AG09309 (cell line): ENCODE results near the gene VPS54.
"Not testable (repeated sequence)": the region's sequence is repeated elsewhere in the genome, so short reads cannot be mapped to it uniquely, and the experiment has no call there.

Experiments used
- DNase-seq: peaks from one replicate; pipeline ENCODE4 v3.0.0-alpha.2; 2010; ENCODE audit warnings: low read depth
- H3K4me3 ChIP-seq: 2 replicates; pipeline ENCODE4 v1.5.1; 2011; ENCODE audit warnings: mild to moderate bottlenecking, low read depth, low read length, moderate library complexity; ENCODE audit not compliant: control insufficient read depth
- TF ChIP-seq, protein P1 (sequence below): IDR thresholded peaks from 2 replicates; pipeline ENCODE4 v1.5.1; 2011; ENCODE audit warnings: mild to moderate bottlenecking, low read depth, low read length, inconsistent platforms; ENCODE audit not compliant: insufficient read depth, control insufficient read depth; ENCODE audit errors: missing control alignments

The VPS54 gene

DNA sequence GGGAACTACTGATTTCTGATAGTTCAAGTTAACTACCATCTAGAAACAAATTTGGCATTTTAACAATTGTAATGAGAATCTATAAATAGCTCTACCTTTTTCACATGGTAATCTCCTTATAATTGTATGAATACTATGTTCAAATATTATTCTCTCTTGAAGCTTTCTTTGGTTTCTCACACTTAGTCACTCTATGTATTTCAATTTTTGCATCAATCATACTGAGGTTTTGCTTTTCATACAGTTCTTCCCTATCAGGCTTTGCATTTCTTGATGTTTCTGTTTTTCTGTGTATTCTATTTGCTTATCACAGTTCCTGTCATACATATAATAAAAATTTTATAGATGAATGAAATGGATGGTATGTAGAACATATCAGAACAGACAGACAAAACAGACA lies 16.0 kb downstream of the VPS54 start:
- H3K4me3 ChIP-seq, result no peak overlapping the region
- TF ChIP-seq, protein P1, sequence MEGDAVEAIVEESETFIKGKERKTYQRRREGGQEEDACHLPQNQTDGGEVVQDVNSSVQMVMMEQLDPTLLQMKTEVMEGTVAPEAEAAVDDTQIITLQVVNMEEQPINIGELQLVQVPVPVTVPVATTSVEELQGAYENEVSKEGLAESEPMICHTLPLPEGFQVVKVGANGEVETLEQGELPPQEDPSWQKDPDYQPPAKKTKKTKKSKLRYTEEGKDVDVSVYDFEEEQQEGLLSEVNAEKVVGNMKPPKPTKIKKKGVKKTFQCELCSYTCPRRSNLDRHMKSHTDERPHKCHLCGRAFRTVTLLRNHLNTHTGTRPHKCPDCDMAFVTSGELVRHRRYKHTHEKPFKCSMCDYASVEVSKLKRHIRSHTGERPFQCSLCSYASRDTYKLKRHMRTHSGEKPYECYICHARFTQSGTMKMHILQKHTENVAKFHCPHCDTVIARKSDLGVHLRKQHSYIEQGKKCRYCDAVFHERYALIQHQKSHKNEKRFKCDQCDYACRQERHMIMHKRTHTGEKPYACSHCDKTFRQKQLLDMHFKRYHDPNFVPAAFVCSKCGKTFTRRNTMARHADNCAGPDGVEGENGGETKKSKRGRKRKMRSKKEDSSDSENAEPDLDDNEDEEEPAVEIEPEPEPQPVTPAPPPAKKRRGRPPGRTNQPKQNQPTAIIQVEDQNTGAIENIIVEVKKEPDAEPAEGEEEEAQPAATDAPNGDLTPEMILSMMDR, result no peak
- DNase-seq, result no peak

DNA sequence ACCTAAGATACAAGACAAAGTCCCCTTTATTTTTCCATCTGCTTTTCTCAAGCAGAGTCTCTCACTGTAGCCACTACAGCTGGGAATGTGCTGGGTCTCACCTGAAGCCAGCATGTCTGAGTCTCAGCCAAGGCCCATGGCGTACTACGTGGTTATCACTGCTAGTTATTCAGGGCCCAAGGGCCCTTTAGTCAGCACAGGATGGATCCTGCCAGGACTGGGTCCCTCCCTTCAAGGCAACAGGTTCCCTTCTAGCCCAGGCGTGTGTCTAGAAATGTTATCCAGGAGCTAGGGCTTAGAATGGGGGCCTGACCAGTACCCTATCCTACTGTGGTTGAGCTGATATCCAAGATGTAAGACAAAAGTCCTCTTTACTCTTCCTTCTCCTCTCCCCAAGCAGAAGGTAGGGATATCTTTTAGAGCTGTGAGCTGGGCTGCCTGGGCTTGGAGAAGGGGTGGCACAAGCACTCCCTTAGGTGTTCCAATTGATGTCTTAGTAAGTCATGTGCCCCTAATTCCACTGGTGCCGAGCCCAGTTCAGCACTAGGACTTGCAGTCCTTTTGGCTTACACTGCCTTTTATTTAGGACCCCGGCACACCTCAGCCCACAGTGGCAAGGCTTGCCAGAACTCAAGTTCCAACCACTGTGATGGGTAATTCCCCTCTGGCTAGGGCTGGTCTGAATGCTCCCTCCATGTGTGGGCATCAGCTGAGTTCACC lies 17.7 kb downstream of the VPS54 start:
- no peak overlapping the region for H3K4me3 ChIP-seq
- TF ChIP-seq, protein P1, result no peak
- DNase-seq, result no peak

DNA sequence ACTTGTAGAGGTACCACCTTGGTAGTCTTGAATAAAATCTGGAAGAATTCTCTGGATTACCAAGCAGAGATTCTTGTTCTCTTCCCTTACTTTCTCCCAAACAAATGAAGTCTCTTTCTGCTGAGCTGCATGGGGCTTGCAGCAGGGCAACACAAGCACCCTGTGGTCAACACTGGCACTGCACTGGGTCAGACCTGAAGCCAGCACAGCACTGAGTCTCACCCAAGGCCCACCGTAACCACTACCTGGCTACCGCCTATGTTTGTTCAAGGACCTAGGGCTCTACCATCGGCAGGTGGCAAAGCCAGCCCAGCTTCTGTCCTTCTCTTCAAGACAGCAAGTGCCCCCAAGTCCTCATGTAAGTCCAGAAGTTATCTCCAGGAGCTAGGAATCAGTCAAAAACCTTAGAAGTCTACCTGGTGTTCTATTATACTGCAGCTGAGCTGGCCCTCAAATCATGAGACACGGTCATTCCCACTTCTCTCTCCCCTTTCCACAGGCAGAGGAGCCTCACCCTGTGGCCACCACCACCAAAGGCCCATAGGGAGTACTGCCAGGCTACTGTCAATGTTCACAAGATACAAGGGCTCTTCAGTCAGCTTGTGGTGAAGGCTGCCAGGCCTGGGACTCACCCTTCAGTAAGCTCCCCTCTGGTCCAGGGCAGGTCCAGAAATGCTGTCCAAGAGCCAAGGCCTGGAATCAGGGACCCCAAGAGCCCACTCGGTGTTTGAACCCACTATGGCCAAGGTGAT lies 18.4 kb downstream of the VPS54 start:
- TF ChIP-seq, protein P1, result no peak
- no peak for DNase-seq

DNA sequence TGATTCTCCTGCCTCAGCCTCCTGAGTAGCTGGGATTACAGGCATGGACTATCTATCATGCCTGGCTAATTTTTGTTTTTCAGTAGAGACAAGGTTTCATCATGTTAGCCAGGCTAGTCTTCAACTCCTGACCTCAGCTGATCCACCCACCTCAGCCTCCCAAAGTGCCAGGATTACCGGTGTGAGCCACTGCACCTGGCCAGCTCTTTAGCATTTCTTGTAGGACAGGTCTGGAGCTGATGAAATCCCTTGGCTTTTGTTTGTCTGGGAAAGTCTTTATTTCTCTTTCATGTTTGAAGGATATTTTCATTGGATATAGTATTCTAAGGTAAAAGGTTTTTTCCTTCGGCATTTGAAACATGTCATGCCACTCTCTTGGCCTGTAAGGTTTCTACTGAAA lies 20.2 kb downstream of the VPS54 start:
- no peak for DNase-seq
- TF ChIP-seq, protein P1, result no peak
- H3K4me3 ChIP-seq, result no peak overlapping the region

More for the DNA sequence above, 18.4 kb downstream of the VPS54 start:
- H3K4me3 ChIP-seq, result no peak overlapping the region

DNA sequence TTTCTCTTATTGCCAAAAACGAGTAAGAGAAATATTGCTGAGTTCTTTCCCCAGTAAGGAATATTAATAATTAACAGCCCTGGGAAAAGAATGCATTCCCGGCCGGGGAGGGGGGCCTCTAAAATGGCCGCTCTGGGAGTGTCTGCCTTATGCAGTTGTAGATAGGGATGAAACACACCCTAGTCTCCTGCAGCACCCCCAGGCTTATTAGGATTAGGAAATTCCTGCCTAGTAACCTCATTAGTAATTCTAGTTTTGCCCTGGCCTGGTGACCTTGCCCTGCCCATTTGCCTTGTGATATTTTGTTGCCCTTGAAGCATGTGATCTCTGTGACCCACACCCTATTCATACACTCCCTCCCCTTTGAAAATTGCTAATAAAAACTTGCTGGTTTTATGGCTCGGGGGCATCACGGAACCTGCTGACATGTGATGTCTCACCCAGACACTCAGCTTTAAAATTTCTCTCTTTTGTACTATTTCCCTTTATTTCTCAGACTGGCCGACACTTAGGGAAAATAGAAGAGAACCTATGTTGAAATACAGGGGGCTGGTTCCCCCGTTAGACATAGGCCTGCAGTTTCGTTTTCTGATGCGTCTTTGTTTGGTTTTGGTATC lies 22.5 kb downstream of the VPS54 start:
- not testable (repeated sequence) for DNase-seq, H3K4me3 ChIP-seq

DNA sequence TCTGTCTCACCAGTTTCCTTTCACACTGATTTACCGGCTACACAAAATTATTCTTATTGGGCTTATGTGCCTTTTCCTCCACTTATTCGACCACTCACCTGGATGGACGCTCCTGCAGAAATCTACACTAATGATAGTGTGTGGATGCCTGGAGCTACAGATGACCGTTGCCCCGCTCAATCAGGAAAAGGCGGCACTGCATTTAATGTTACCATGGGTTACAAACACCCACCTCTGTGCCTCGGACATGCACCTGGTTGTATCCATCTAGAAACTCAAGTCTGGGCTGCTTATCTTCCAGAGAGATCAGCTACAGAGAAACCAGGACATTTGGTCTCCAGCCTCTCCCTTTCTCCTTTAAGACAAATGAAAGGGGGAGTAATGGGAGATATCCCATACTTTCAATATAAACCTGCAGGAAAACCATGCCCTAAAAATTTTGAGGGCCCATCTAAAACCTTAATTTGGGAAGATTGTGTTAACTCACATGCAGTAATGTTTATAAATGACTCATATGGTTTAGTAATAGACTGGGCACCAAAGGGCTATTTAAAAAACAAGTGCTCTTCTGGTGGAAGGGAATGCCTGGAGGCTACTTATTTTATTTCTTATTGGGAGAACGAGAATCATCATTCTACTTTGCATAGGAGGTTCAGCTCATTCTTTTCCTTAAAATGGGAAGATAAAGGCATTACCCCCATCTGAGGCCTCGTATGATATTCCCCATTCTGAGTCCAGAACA lies 24.7 kb downstream of the VPS54 start:
- not testable (repeated sequence) for DNase-seq

DNA sequence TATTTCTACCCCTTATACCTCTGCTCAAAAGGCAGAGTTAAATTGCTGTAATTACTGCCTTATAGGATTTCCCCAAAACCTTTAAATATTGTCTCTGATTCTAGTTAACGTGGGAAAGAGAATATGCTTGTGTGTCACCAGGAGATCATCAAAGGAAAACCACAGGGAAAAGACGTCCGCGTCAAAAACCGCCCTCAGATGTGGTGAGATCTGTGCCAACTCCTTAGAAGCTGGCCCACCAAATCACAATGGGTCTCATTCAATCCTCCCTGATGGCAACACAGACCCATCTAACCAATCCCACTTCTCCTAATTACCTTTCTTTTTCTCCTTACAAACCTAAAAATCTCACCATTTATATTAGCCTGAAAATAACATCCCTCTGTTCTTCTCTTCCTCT lies 25.4 kb downstream of the VPS54 start:
- DNase-seq, result no peak
- no peak overlapping the region for H3K4me3 ChIP-seq
- TF ChIP-seq, protein P1, result no peak

More for the DNA sequence above, 24.7 kb downstream of the VPS54 start:
- H3K4me3 ChIP-seq, result not testable (repeated sequence)

DNA sequence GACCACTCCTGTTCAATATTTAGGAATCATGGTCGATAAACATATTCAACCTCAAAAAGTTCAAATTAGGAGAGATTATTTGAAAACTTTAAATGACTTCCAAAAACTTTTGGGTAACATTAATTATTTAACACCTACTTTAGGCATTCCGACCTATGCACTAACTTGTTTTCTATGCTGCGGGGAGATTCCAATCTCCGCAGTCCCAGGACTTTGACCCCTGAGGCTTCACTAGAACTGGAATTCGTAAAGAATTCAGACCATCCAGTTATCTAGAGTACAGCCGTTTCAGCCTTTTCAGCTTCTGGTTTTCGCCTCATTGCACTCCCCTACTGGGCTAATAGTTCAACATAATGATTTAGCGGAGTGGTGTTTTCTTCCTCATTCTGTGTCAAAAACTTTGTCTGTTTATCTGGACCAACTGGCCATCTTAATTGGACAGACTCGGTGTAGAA lies 26.1 kb downstream of the VPS54 start:
- not testable (repeated sequence) for H3K4me3 ChIP-seq, DNase-seq
